HG03575 (cell line): Measurements from ENCODE around the gene MCRIP2.

ENCODE experiments used
- ATAC-seq: cut with Tn5 transposase; IDR thresholded peaks from one replicate; pipeline ENCODE4 v1.9.1; 2021; ENCODE audit not compliant: unreplicated experiment, insufficient number of reproducible peaks, low FRiP score; ENCODE audit errors: extremely low read depth

The MCRIP2 gene

DNA sequence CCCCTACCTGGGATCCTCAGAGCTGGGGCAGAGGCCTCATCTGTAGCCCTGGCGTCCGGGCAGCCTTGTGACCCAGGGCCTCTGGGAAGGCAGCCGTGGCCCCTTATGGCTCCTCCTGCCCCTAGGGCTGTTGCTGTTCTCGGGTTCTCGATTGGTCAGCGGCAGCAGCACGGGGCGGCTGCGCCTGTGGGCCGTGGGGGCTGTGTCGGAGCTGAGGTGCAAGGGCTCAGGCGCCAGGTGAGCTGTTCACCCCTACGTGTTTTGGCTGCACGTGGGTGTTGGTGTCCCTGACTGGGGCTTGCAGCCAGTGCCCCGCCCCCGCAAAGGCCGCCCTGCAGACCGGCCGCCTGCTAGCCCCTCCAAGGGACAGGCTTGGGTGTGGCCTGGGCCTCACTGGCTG, 20.5 kb downstream of the MCRIP2 start:
- ATAC-seq = no peak

DNA sequence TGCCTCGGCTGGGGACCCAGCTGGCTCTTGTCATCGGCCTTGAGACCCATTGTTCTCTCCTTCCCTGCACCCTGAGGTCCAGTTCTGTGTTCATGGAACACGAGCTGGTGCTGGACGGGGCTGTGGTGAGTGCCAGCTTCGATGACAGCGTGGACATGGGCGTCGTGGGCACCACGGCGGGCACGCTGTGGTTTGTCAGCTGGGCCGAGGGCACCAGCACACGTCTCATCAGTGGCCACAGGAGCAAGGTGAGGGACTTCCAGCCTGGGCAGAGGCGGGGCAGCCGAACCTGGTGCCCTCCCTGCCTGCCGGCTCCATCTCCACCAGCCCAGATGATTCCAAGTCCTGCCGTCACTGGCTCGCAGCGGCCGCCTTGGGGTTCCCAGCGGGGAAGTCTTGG, 21.0 kb downstream of the MCRIP2 start:
- no peak for ATAC-seq

DNA sequence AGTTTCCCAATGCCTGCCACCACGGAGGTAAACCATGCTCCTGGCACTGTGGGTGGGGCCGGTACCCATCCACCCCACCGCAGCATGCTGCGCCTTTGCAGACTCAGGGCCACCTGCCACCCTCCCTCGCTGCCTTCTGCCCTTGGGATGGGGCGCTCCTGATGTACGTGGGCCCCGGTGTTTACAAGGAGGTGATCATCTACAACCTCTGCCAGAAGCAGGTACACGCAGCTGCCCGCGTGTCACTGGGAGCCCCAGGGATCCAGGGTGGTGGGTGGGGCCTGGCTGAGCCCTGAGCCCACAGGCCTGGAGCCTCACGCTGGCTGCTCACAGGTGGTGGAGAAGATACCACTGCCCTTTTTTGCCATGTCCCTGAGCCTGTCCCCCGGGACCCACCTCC, 24.9 kb downstream of the MCRIP2 start:
- ATAC-seq = no peak

DNA sequence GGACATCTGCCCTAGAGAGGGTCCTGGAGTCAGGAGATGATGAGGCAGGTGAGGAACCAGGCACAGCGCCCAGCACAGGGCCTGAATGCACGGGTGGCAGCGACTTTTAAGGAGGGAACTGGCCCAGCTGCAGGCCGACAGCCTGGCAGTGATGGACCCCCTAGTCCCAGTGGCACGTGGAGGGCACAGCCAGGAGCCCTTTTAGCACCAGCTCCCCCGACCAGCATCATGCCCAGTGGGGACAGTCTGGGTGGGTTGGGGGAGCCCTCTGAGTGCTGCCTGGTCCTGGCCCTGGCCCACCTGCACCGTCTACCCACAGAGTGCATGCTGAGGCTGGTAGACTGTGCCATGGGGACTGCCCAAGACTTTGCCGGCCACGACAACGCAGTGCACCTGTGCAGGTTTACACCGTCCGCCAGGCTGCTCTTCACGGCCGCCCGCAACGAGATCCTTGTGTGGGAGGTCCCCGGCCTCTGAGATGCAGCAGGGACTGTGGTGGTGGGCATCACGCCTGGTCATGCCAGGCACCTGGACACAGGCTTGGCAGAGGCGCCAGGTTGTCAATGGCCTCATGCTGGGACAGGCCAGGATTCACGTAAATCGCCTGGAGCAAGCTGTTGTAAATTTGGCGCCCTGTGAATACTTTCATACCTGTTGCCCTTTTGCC, 25.6 kb downstream of the MCRIP2 start:
- ATAC-seq = no peak

DNA sequence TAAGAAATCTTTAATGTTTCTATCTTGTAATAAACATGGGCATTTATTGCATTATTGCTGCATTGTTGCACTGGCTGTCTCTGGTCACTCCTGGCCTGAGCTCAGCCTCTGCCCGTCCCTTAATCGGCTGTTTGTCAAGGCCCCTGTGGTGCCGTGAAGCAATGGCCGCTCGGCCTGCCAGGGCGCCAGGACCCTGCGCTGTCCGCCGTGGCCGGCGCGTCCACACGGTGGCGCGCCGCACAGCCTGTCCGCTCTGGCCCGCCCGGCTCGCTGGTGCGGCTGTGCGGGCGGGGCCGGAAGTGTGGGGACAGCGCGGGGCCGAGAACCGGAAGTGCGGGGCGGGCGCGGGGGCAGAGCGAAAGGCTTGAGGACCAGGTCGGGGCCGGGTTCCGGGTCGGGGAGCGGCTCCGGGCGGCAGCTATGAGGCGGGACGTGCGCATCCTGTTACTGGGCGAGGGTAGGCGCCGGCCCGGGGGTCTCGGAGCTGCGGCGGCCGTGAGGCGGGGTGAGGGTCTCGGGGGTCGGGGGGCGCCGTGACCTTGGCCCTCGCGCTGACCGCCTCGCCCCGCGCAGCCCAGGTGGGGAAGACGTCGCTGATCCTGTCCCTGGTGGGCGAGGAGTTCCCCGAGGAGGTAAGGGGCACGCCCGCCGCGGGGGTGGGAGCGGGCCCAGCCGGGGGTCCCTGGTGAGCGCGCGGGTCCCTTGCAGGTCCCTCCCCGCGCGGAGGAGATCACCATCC, 26.3 kb downstream of the MCRIP2 start, which contains the start of gene RHOT2:
RHOT2 (plus strand) TSS at position 353 of the 739 bp plus-strand sequence; CDS start at position 421, 68 bp downstream.
- no peak for ATAC-seq

DNA sequence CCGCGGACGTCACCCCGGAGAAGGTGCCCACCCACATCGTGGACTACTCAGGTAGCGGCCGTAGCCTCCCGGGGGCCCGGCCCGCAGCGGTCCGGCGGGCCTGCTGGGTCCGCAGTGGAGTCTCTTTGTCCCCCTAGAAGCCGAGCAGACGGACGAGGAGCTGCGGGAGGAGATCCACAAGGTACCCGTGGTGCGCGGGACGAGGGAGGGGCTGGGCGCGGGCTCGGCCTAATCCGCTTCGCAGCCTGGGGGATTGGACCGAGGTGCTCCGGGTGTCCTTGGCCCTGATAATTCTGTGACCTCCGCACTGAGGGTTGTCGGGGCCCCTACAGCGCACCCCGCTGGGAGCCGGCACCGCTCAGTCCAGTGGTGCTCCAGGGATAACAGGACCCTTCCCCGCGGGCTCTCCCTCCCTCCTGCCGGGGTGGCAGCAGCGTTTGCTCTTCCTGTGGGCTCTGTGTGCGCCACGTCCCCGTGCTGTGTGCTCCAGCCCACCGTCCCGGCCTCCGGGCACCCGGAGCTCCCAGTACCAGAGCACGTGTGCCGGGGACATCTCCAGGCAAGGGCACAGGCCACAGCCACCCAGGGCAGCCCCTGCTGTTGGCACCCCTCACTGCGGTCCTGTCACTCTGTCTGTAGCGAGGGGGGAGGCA, 27.0 kb downstream of the MCRIP2 start:
- ATAC-seq = no peak

DNA sequence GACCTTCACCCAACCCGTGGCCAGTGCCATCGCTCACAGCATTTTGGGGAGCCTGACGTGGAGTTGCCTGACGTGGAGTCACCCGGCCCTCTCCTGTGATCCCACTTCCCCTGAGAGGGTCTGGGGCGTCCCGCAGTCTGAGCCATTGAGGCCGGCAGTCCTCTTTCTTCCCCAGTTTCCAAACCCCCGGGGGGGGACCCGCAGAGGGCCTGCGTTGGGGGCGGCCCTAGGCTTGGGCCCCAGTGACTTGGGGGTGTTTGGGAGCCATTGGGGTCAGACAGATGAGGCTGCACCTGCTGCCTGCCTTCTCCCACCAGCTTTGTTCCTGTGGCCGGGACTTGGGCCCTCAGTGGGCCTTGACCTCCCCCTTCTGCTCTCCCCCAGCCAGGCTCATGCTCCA, 28.0 kb downstream of the MCRIP2 start:
- ATAC-seq = no peak

DNA sequence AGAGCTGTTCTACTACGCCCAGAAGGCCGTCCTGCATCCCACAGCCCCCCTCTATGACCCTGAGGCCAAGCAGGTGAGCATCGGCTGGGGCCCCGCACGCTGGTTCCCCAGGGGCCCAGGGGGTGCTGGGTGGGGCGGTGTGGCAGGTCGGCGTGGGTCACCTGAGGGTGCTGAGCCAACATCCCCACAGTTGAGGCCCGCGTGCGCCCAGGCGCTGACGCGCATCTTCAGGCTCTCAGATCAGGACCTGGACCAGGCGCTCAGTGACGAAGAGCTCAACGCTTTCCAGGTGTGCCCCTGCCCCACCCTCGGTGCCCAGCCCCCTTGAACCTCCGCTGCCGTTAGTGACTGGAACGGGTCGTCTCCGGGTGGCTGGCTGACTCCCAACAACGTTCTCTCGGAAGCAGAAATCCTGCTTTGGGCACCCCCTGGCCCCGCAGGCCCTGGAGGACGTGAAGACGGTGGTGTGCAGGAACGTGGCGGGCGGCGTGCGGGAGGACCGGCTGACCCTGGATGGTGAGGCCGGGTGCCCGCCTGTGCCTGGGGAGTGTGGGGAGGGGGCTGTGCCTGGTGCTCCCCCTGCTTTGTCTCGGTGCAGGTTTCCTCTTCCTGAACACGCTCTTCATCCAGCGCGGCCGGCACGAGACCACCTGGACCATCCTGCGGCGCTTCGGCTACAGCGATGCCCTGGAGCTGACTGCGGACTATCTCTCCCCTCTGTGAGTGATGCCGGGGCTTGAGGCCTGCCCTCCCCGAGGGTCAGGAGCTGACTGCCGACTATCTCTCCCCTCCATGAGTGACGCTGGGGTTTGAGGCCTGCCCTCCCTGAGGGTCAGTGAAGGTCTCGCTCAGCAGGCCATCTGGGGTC, 29.1 kb downstream of the MCRIP2 start:
- no peak for ATAC-seq

DNA sequence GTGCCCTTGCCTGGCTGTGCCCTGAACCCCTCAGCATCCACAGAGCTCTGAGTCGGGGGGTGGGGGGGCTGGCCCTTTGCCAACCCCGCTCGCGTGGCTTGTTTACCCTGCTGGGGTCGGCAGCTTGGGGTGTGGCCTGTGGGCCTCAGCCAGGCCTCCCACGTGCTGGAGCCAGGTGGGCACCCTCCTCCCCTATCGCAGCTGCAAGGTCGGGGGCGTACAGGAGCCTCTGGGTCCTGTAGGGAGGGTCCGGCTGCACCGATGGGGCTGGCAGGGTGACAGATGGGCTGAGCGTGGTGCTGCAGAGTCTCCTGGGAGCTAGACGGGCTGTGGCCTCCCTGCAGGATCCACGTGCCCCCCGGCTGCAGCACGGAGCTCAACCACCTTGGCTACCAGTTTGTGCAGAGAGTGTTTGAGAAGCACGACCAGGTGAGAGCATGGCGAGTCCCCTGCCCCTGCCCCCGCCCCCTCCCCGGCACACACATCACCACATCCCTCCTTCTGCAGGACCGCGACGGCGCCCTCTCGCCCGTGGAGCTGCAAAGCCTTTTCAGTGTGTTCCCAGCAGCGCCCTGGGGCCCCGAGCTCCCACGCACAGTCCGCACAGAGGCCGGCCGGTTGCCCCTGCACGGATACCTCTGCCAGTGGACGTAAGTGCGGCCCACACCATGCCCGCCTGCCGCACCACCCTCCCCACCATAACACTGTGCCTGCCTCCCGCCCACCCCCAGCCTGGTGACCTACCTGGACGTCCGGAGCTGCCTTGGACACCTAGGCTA, 29.9 kb downstream of the MCRIP2 start:
- no peak for ATAC-seq

DNA sequence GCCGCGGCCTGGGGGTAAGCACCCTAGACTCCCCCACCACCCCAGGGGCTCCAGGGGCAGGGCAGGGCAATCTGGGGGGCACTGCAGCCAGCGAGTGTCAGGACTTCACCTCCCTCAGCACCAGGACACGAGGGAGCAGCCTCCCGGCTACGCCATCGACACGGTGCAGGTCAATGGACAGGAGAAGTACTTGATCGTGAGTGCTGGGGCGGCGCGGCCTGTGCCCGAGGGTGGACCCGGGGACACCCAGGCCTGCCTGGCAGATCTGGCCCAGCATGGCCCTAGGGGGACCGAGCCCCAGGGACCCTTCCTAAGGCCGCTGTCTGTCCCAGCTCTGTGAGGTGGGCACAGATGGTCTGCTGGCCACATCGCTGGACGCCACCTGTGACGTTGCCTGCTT, 30.7 kb downstream of the MCRIP2 start:
- ATAC-seq = no peak

DNA sequence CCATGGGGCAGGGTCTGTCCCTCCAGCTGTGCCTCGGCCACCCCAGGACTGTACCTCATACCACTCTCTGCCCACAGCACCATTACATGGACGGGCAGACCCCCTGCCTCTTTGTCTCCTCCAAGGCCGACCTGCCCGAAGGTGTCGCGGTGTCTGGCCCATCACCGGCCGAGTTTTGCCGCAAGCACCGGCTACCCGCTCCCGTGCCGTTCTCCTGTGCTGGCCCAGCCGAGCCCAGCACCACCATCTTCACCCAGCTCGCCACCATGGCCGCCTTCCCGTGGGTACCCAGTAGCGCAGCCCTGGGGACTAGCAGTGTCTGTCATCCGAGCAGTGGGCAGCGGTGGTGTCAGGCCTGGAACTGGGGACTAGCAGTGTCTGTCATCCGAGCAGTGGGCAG, 31.2 kb downstream of the MCRIP2 start:
- ATAC-seq = no peak

DNA sequence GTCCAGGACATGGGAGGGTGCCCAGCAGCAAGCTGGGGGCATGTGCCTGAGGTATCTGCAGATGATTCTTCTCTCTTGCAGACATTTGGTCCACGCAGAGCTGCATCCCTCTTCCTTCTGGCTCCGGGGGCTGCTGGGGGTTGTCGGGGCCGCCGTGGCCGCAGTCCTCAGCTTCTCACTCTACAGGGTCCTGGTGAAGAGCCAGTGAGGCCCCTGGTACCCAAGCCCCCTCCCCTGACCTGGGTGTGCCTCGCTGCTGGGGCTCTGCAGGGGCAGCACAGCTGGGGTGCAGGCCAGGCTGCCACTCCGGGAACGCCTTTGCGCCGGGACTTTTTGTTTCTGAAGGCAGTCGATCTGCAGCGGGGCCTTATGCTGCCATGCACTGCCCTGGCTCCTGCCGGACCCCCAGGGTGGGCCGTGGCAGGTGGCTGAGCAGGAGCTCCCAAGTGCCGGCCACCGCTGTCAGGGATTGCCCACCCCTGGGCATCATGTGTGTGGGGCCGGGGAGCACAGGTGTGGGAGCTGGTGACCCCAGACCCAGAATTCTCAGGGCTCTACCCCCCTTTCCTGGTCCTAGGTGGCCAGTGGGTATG, 31.9 kb downstream of the MCRIP2 start:
- ATAC-seq = no peak

DNA sequence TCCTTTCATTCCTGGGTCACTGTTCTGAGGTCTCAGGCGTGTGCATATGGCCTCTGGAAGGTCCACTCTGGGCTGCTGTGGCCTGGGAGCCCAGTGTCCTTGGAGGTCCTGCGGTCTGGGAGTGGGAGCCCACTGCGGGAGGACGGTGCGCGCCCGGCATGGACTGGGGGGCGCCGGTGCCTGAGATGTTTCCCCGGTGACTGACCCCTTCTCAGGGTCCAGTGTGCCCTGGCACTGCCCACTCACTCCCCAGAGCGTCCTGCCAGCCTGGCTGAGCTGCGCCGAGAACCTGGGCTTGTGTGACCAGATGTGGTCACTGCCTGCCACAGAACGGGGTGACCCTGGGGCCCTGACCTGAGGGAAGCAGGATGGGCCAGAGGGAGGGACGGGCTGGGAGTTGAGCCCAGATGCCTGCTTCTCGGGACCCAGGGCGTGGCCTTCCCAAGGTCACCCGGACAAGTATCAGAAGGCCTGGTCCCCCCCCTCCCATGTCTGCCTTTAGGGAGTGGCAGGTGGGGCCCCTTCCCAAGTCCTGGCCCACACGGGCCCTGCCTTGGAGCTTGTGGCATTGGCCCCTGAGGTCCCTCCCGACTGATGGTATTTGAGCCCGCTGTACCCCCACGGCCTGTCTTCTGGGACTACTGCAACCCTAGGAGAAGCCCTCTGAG, 32.7 kb downstream of the MCRIP2 start:
- no peak for ATAC-seq

DNA sequence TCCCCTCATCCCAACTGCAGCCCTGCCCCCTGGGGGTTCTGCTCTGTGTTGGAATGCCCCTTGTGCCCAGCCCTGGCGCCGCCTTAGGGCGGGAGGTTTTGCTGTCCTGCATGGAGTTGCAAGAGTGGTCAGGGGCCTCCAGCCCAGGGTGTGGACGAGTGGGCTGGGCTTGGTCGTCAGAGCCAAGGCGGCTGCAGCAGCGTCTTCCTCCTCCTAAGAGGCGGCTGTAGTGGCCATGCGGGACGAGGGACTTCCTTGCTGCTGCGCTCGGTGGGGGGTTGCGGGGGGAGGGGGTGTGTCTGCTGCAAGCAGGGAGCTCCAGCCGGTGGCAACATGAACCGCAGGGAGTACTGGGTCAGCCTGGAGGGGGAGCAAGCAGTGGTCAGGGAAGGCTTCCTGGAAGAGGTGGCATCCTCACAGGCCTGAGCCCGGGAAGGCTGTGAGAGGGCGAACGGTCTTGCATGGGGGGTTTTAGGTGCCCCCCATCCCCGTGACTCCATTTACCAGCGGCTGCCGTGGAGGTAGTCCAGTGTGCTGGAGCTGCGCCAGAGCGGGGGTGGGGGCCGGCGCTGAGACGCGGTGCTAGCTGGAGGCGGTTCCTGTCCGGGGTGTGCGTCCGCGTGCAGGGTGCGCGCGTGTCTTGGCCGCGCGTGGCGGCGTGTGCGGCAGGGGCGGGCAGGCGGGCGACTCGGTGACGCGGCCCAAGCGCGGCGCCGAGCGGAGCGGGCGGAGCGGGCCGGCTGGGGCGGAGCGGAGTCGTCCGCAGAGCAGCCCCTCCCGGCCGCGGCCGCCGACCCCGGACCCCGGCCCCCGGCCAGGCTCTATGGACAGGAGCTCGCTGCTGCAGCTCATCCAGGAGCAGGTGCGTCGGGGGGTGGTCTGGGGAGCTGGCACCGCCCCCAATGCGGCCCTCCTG, 33.6 kb downstream of the MCRIP2 start, which contains the start of gene RHBDL1:
RHBDL1 (plus strand) TSS at position 704 of the 916 bp plus-strand sequence; CDS start at position 824, 120 bp downstream.
- no peak for ATAC-seq

DNA sequence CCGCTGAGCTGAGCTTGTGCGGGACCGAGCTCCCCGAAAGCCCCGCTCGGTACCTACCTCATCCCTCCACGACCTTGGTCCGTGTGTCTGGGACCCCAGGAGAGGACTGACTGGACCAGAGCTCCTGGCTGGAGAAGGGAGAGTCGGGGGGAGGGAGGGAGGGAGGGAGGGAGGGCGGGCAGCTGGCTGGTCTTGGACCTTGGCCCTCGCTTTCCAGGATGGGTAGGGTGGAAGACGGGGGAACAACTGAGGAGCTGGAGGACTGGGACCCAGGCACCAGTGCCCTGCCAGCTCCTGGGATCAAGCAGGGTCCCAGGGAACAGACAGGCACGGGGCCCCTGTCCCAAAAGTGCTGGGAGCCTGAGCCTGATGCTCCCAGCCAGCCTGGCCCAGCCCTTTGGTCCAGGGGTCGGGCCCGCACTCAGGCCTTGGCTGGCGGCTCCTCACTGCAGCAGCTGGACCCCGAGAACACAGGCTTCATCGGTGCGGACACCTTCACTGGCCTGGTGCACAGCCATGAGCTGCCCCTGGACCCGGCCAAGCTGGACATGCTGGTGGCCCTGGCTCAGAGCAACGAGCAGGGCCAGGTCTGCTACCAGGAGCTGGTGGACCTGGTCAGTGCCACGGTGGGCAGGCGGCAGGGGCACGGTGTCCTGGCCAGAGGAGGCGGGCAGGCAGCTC, 34.4 kb downstream of the MCRIP2 start:
- no peak for ATAC-seq

DNA sequence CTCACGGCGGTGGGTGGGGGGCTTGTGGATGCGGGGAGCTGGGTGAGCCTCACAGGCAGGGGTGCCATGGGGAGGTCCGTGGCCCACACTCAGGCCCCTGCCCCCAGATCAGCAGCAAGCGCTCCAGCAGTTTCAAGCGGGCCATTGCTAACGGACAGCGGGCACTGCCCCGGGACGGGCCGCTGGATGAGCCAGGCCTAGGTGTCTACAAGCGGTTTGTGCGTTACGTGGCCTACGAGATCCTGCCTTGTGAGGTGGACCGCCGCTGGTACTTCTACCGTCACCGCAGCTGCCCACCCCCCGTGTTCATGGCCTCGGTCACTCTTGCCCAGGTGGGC, 34.9 kb downstream of the MCRIP2 start:
- ATAC-seq = no peak
